ENCODE results near the gene CHSY1. TPM values are rescaled to one million over a fixed set of nuclear protein-coding genes. Genes with fewer than 3 reads are reported as not detected.
A peak's percentile ranks its signal among the peaks of the same experiment; 100 is the strongest.

The CHSY1 gene
- total and polyA plus RNA-seq, 10 donors = 6.8 to 99.5 (median 52.8) TPM

DNA sequence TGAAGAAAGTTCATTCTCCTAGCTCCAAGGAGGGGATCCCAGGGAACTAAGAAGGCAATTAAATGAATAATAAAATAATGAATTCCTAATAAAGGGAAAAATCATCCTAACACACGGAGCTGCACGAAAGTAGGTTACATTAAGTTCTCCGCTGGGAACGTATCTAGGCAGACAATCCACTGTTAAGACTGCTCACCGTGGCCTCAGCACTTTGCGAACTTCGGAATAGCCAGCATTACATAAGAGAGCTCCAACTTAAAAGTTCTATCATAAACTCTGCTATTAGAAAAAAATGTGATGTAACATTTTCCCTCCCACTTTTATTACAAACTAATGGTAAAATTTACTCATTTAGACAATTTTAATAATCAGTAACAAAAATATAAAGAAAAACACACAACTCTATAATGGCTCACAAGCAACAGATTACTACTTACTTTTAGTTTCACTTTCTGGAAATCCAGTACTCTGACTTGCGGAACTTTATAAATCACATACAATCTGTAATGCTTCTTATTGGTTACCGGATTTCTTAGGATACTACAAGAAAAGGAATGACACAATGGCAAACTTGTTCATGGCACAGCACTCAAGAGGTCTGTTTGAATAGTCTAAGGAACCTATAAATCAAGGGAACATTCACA, 34.7 kb upstream of the CHSY1 start:
- Histone ChIP-seq H3K4me3 (peak overlapping the region in 1 of 8 donors; percentile 19), H3K9me3 (no peaks in the 10 kb centered on the region), H3K36me3 (peaks cover 3 to 100% (median 75%) of the 10 kb centered on the region in 6 donors), H3K27me3 (replicated peaks in 1 of 7) (no peaks in the 10 kb centered on the region), H3K4me1 (peaks cover 10 to 66% (median 34%) of the 10 kb centered on the region in 6 donors), H3K27ac (peak overlapping the region; percentile 15 to 70 (median 48))
- intact Hi-C loops (cut with DNase I; ENCODE audit: low total_unique reads) = no loop called here
- WGBS, 5 donors = 74 to 88% (median 77%) methylated on average over 9 of the region's 9 CpGs
- no peak for DNase-seq
- TF ChIP-seq CTCF (IDR thresholded peaks at IDR 0.05 in 8 of 11, conservative IDR thresholded peaks at IDR 0.05 in 3 of 11) = no peak
- TF ChIP-seq POLR2AphosphoS5 (IDR thresholded peaks at IDR 0.05) = no peak
- no peak for TF ChIP-seq POLR2A (IDR thresholded peaks at IDR 0.05)

GRCh38 chr15:101283931-101284330, 32.1 kb upstream of the CHSY1 start:
- no peak for TF ChIP-seq CTCF (IDR thresholded peaks at IDR 0.05 in 8 of 11, conservative IDR thresholded peaks at IDR 0.05 in 3 of 11)
- TF ChIP-seq POLR2A (IDR thresholded peaks at IDR 0.05) = no peak
- no peak for TF ChIP-seq POLR2AphosphoS5 (IDR thresholded peaks at IDR 0.05)
- Histone ChIP-seq H3K4me3 (no peak overlapping the region), H3K36me3 (peaks cover 3 to 99% (median 83%) of the 10 kb centered on the region in 6 donors), H3K27me3 (replicated peaks in 1 of 7) (no peaks in the 10 kb centered on the region), H3K4me1 (peaks cover 3 to 39% (median 13%) of the 10 kb centered on the region in 6 donors), H3K27ac (no peak overlapping the region), H3K9me3 (no peaks in the 10 kb centered on the region)
- DNase-seq = no peak
- intact Hi-C loops (cut with DNase I; ENCODE audit: low total_unique reads) = no loop called here
- 77 to 88% (median 85%) methylated on average over 6 of the region's 6 CpGs for WGBS, 5 donors

- no peak overlapping the region for H3K27ac ChIP-seq
- H3K4me1 ChIP-seq = peaks cover 12 to 31% (median 26%) of the 10 kb centered on the region in 6 donors
- TF ChIP-seq POLR2AphosphoS5 (IDR thresholded peaks at IDR 0.05) = no peak
- TF ChIP-seq CTCF (IDR thresholded peaks at IDR 0.05 in 8 of 11, conservative IDR thresholded peaks at IDR 0.05 in 3 of 11) = no peak
- TF ChIP-seq POLR2A (IDR thresholded peaks at IDR 0.05) = no peak
- H3K36me3 ChIP-seq = peaks cover 0 to 70% (median 60%) of the 10 kb centered on the region in 6 donors
- intact Hi-C loops (cut with DNase I; ENCODE audit: low total_unique reads) = no loop called here
- H3K4me3 ChIP-seq = no peak overlapping the region
- no peaks in the 10 kb centered on the region for H3K27me3 ChIP-seq (replicated peaks in 1 of 7)
- WGBS, 5 donors = 89 to 100% (median 90%) methylated on average over 2 of the region's 2 CpGs
- no peaks in the 10 kb centered on the region for H3K9me3 ChIP-seq
- DNase-seq = no peak
Observed at GRCh38 chr15:101280007-101280406, 28.2 kb upstream of the CHSY1 start.

DNA sequence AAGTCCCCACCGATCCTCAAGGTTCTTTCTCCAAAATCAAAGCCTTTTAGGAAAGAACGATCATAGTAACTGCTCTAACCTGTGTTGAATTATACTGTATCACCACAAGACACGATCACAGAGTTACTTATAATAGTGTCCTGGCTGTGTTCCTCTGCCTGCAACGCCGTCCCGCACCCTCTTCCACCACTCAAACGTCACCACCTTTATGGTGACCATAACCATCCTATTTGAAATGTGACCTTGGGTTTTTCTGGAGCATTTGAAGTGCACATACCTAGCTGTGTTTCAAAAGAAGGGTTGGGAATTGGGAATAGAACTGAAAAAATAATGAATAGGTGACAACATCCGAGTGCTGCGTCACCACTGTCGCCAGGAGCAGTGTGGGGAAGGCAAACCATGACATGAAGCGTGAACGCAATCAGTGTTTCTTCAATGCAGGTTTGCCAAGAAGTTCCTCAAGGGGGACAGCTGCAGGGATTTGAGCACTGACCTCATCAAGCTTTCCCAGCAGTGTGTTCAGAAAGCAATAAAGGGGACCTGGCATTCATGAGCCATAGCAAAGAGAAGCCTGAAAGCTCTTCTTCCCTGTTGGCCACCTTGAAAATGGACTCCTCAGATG, 26.2 kb upstream of the CHSY1 start:
- H3K4me1 ChIP-seq = peaks cover 12 to 35% (median 27%) of the 10 kb centered on the region in 6 donors
- no peaks in the 10 kb centered on the region for H3K9me3 ChIP-seq
- TF ChIP-seq CTCF (IDR thresholded peaks at IDR 0.05 in 8 of 11, conservative IDR thresholded peaks at IDR 0.05 in 3 of 11) (no peak), POLR2AphosphoS5 (IDR thresholded peaks at IDR 0.05) (no peak), POLR2A (IDR thresholded peaks at IDR 0.05) (no peak)
- peak overlapping the region in 7 of 8 donors; percentile 81 to 95 (median 92) for H3K27ac ChIP-seq
- WGBS, 5 donors = 81 to 88% (median 87%) methylated on average over 12 of the region's 12 CpGs
- no peak for DNase-seq
- no peaks in the 10 kb centered on the region for H3K27me3 ChIP-seq (replicated peaks in 1 of 7)
- peak overlapping the region in 7 of 8 donors; percentile 84 to 99 (median 98) for H3K4me3 ChIP-seq
- intact Hi-C loops (cut with DNase I; ENCODE audit: low total_unique reads) = no loop called here
- peaks cover 0 to 70% (median 60%) of the 10 kb centered on the region in 6 donors for H3K36me3 ChIP-seq
